WERI-Rb-1 (cell line): ENCODE data around the gene DNAJA2.

Experiments used
- DNase-seq: peaks from one replicate; pipeline ENCODE4 v3.0.0-alpha.2; 2020
- H3K27ac ChIP-seq: fragments of 250-450 bp; sonication (Bioruptor Pico); 2 replicates; pipeline ENCODE4 v1.5.1; 2020; ENCODE audit warnings: mild to moderate bottlenecking, moderate library complexity
- H3K27me3 ChIP-seq: fragments of 250-450 bp; sonication (Bioruptor Pico); 2 replicates; pipeline ENCODE4 v1.5.1; 2021; ENCODE audit warnings: mild to moderate bottlenecking, low read depth, moderate library complexity; ENCODE audit not compliant: insufficient read depth, severe bottlenecking
- H3K36me3 ChIP-seq: fragments of 250-450 bp; sonication (Bioruptor Pico); 2 replicates; pipeline ENCODE4 v1.5.1; 2020; ENCODE audit warnings: mild to moderate bottlenecking, moderate library complexity
- H3K4me3 ChIP-seq: 2 replicates; pipeline ENCODE4 v1.5.1; 2011; ENCODE audit warnings: low read depth, mild to moderate bottlenecking, control low read depth, low read length
- H3K9me3 ChIP-seq: fragments of 250-450 bp; sonication (Bioruptor Pico); 2 replicates; pipeline ENCODE4 v1.5.1; 2021; ENCODE audit warnings: mild to moderate bottlenecking, moderate library complexity; ENCODE audit not compliant: severe bottlenecking
- TF ChIP-seq, protein P1 (sequence below): IDR thresholded peaks from 2 replicates; pipeline ENCODE4 v1.5.1; 2011; ENCODE audit warnings: low read depth, mild to moderate bottlenecking, control low read depth, inconsistent platforms, low read length

Gene DNAJA2

DNA sequence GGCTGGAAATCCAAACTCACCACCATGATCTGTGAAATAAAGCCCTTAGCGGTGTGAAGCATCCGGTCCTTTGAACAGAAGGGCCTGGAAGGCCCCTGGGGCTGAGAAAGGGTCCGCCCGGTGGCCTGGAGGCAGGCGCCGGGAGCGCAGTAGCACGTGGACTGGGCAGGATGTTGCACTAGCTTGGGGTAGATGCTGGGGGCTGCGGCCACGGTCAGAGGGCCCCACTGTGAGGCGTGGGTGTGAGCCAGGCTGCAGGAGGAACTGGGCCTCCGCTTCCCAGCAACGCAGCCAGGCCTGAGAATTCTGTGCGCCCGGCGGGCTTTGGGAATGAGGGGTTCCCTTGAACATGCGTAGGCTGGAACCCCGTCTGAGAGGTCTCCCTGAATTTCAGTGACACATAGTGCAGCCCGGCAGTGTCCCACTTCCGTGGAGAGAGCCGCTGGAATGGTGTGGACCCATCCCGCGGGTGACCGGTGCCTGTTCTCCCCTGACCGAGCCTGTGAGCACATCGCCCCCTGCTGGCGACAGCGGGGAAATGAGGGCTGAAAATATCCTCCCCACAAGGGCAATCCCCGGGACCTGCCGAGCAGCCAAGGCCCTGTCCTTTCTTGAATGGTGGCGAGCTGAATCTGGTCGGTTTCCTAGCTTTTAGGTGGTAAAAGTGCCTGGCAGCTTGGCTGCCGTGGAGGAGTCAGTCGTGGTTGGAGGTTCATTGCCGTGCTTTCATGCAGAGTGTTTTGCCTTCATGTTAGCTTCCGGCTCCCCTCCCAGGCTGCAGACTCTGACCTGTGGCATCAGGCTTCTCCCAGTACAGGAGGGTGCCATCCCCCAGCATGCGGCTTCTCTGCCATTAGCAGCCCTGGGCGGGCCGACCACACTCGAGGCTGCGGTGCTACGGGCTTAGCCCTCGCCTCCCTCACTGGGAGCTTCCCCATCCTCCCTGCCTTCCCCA, 43.8 kb downstream of the DNAJA2 start:
- Histone ChIP-seq H3K27me3 (no peaks in the 10 kb centered on the region), H3K9me3 (no peaks in the 10 kb centered on the region), H3K27ac (no peak overlapping the region), H3K36me3 (peaks cover 29% of the 10 kb centered on the region), H3K4me3 (no peak overlapping the region)
- TF ChIP-seq, protein P1, sequence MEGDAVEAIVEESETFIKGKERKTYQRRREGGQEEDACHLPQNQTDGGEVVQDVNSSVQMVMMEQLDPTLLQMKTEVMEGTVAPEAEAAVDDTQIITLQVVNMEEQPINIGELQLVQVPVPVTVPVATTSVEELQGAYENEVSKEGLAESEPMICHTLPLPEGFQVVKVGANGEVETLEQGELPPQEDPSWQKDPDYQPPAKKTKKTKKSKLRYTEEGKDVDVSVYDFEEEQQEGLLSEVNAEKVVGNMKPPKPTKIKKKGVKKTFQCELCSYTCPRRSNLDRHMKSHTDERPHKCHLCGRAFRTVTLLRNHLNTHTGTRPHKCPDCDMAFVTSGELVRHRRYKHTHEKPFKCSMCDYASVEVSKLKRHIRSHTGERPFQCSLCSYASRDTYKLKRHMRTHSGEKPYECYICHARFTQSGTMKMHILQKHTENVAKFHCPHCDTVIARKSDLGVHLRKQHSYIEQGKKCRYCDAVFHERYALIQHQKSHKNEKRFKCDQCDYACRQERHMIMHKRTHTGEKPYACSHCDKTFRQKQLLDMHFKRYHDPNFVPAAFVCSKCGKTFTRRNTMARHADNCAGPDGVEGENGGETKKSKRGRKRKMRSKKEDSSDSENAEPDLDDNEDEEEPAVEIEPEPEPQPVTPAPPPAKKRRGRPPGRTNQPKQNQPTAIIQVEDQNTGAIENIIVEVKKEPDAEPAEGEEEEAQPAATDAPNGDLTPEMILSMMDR = peak; percentile 94
- peak; percentile 69 for DNase-seq

DNA sequence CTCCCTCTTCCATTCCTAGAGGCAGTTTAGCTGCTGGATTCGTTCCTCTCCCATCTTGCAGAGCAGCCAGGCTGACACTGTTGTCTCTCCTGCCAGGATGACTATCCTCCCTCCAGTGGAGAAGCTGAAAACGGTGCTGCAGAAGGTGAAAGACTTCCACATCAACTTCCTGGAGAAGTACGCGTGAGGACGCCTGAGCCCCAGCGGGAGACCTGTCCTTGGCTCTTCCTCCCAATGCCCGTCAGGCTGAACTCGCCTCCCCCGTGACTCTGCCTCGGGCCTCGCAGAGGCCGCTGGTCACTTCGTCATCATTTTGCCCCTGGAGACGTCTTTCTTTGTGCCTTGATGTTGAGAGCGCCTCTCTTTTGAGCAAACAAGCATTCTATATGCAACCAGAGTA, 44.7 kb downstream of the DNAJA2 start:
- TF ChIP-seq, protein P1 = no peak
- peaks cover 36% of the 10 kb centered on the region for H3K36me3 ChIP-seq
- H3K4me3 ChIP-seq = no peak overlapping the region
- no peak overlapping the region for H3K27ac ChIP-seq
- DNase-seq = no peak
- no peaks in the 10 kb centered on the region for H3K27me3 ChIP-seq
- H3K9me3 ChIP-seq = no peaks in the 10 kb centered on the region

DNA sequence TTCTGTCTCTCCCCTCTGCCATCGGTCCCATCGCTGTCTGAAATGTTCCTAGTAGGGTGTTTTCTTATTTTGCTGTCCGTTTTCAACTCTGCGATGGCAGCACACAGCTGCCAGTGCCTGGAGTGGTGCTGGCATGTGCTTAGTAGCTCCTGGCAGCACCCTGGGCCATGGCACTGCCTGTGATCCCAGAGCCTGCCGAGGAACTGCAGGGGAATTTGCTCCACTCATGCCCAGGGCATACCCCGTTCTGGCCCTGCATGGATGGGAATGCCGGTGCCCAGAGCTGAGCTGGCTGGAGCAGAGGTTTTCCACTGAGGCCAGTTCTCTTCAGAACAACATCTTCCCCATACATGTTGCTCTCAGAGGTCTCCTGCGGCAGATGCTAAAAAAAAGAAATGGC, 46.2 kb downstream of the DNAJA2 start:
- no peak for DNase-seq
- no peaks in the 10 kb centered on the region for H3K27me3 ChIP-seq
- H3K4me3 ChIP-seq = no peak overlapping the region
- no peak overlapping the region for H3K27ac ChIP-seq
- TF ChIP-seq, protein P1 = no peak
- H3K9me3 ChIP-seq = no peaks in the 10 kb centered on the region
- H3K36me3 ChIP-seq = peaks cover 50% of the 10 kb centered on the region

DNA sequence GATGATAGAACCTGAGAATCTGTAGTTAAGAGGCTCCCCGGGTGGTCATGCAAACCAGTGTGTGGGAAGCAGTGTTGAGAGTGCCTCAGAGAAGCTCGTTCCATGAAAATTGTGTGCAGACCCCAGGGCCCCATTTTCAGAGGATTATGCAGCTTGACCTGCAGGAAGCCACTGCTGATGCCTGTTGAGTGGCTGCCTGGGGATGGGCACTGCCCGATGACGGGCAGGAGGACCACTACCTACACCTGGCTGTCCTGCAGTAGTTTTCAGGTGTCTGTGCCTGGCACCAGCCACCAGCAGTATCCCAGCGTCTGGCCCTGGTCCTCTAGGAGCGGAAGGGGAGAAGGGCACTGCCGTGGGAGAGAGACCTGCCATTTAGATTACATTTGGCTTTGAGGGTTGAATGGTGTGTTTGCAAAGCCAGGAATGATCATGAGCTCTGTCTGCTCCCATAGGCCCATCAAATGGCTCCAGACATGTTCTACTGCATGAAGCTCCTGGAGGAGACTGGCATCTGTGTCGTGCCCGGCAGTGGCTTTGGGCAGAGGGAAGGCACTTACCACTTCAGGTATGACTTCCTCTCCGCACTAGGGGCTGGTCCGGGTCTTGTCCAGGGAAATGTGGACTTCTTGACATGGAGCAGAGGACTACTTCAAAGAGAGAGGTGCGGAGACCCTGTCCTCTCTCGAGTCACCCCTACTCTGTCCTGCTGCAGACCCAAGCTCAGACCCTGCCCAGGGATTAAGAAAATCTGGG, 46.8 kb downstream of the DNAJA2 start:
- H3K4me3 ChIP-seq = no peak overlapping the region
- no peak for DNase-seq
- TF ChIP-seq, protein P1 = no peak
- H3K27me3 ChIP-seq = no peaks in the 10 kb centered on the region
- peaks cover 54% of the 10 kb centered on the region for H3K36me3 ChIP-seq
- H3K27ac ChIP-seq = no peak overlapping the region
- H3K9me3 ChIP-seq = no peaks in the 10 kb centered on the region

DNA sequence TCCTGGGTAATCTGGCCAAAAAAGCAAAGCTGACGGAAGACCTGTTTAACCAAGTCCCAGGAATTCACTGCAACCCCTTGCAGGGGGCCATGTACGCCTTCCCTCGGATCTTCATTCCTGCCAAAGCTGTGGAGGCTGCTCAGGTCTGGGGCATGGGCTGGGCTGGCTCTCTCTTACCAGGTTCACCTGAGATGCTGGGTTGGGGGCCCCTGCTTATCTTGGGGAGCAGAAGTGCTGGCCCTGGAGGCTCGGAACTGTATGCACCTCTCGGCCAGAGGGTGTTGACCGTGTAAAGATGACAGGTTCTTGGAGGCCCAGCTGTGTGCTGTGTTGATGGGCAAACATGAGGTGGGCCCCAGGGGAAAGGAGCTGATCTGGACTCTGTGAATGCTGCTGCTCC, 49.1 kb downstream of the DNAJA2 start:
- Histone ChIP-seq H3K27ac (no peak overlapping the region), H3K4me3 (no peak overlapping the region), H3K9me3 (no peaks in the 10 kb centered on the region), H3K36me3 (peaks cover 57% of the 10 kb centered on the region), H3K27me3 (no peaks in the 10 kb centered on the region)
- TF ChIP-seq, protein P1 = no peak
- DNase-seq = no peak
